H9 (cell line): ENCODE data around the gene FARS2. TPM values are rescaled to one million over a fixed set of nuclear protein-coding genes. Genes with fewer than 3 reads are reported as not detected.

Source experiments
- DNase-seq: peaks from one replicate; pipeline ENCODE4 v3.0.0-alpha.2; 2017
- H2AFZ ChIP-seq: one replicate; pipeline ENCODE4 v1.6.1; 2013; ENCODE audit warnings: mild to moderate bottlenecking, low read length, control low read depth, moderate library complexity
- H2AK5ac ChIP-seq: 2 replicates; pipeline ENCODE4 v1.6.1; 2013; ENCODE audit warnings: low read length, control low read depth, mixed read lengths; ENCODE audit not compliant: insufficient read length
- H2BK120ac ChIP-seq: one replicate; pipeline ENCODE4 v1.6.1; 2013; ENCODE audit warnings: low read depth, mild to moderate bottlenecking, low read length, control low read depth, inconsistent platforms; ENCODE audit not compliant: poor library complexity, severe bottlenecking
- H2BK12ac ChIP-seq: 2 replicates; pipeline ENCODE4 v1.6.1; 2013; ENCODE audit warnings: low read length, control low read depth, mixed read lengths, low read depth; ENCODE audit not compliant: insufficient read length
- H2BK15ac ChIP-seq: 2 replicates; pipeline ENCODE4 v1.6.1; 2013; ENCODE audit warnings: low read depth, low read length, control low read depth
- H2BK20ac ChIP-seq: one replicate; pipeline ENCODE4 v1.6.1; 2013; ENCODE audit warnings: low read depth, mild to moderate bottlenecking, low read length, control low read depth, inconsistent platforms; ENCODE audit not compliant: poor library complexity, severe bottlenecking
- H2BK5ac ChIP-seq: 2 replicates; pipeline ENCODE4 v1.6.1; 2013; ENCODE audit warnings: low read length, control low read depth, mixed read lengths; ENCODE audit not compliant: insufficient read length
- H3K14ac ChIP-seq: 2 replicates; pipeline ENCODE4 v1.6.1; 2013; ENCODE audit warnings: low read length, control low read depth; ENCODE audit not compliant: insufficient read depth
- H3K18ac ChIP-seq: 2 replicates; pipeline ENCODE4 v1.6.1; 2013; ENCODE audit warnings: low read depth, mild to moderate bottlenecking, mixed read lengths, low read length, control low read depth; ENCODE audit not compliant: insufficient read length
- H3K23ac ChIP-seq: 2 replicates; pipeline ENCODE4 v1.6.1; 2013; ENCODE audit warnings: low read length, control low read depth, mixed read lengths, low read depth; ENCODE audit not compliant: insufficient read length
- H3K23me2 ChIP-seq: 2 replicates; pipeline ENCODE4 v1.6.1; 2013; ENCODE audit warnings: low read depth, mild to moderate bottlenecking, mixed read lengths, low read length, control low read depth; ENCODE audit not compliant: insufficient read length, poor library complexity, severe bottlenecking
- H3K27ac ChIP-seq: 2 replicates; pipeline ENCODE4 v1.5.1; 2013; ENCODE audit warnings: low read length, control low read depth, mixed read lengths, low read depth; ENCODE audit not compliant: insufficient read length
- H3K27me3 ChIP-seq: 2 replicates; pipeline ENCODE4 v1.6.1; 2013; ENCODE audit warnings: low read length, control low read depth, inconsistent platforms; ENCODE audit not compliant: insufficient read depth
- H3K4ac ChIP-seq: 2 replicates; pipeline ENCODE4 v1.6.1; 2013; ENCODE audit warnings: low read depth, mild to moderate bottlenecking, control low read depth, inconsistent platforms, low read length, moderate library complexity
- H3K4me1 ChIP-seq: 2 replicates; pipeline ENCODE4 v1.6.1; 2013; ENCODE audit warnings: low read length, control low read depth, inconsistent platforms; ENCODE audit not compliant: insufficient read depth
- H3K4me2 ChIP-seq: 2 replicates; pipeline ENCODE4 v1.6.1; 2013; ENCODE audit warnings: low read length, control low read depth, mixed read lengths; ENCODE audit not compliant: insufficient read length, insufficient read depth
- H3K56ac ChIP-seq: 2 replicates; pipeline ENCODE4 v1.6.1; 2013; ENCODE audit warnings: low read depth, mild to moderate bottlenecking, mixed read lengths, low read length, control low read depth; ENCODE audit not compliant: insufficient read length
- H3K79me1 ChIP-seq: 2 replicates; pipeline ENCODE4 v1.6.1; 2013; ENCODE audit warnings: low read depth, mild to moderate bottlenecking, moderate library complexity, low read length, control low read depth, inconsistent platforms; ENCODE audit not compliant: insufficient read depth, poor library complexity, severe bottlenecking
- H3K79me2 ChIP-seq: 2 replicates; pipeline ENCODE4 v1.6.1; 2013; ENCODE audit warnings: low read length, control low read depth, inconsistent platforms; ENCODE audit not compliant: insufficient read depth
- H3K9ac ChIP-seq: 2 replicates; pipeline ENCODE4 v1.6.1; 2013; ENCODE audit warnings: low read length, control low read depth, mixed read lengths; ENCODE audit not compliant: insufficient read length; ENCODE audit errors: extremely low read depth
- H3K9me3 ChIP-seq: one replicate; pipeline ENCODE4 v1.6.1; 2013; ENCODE audit warnings: low read depth, low read length, inconsistent platforms; ENCODE audit not compliant: control insufficient read depth
- H3T11ph ChIP-seq: one replicate; pipeline ENCODE4 v1.6.1; 2013; ENCODE audit warnings: mild to moderate bottlenecking, low read length, control low read depth, inconsistent platforms
- H4K20me1 ChIP-seq: one replicate; pipeline ENCODE4 v1.6.1; 2013; ENCODE audit not compliant: control insufficient read depth, insufficient read length, insufficient read depth
- H4K5ac ChIP-seq: 2 replicates; pipeline ENCODE4 v1.6.1; 2013; ENCODE audit warnings: low read depth, mild to moderate bottlenecking, mixed read lengths, low read length, control low read depth; ENCODE audit not compliant: insufficient read length
- H4K8ac ChIP-seq: replicated peaks from 2 replicates; pipeline ENCODE4 v1.6.1; 2013; ENCODE audit warnings: low read length, control low read depth, mixed read lengths, low read depth; ENCODE audit not compliant: insufficient read length
- H4K91ac ChIP-seq: 2 replicates; pipeline ENCODE4 v1.6.1; 2013; ENCODE audit warnings: low read depth, mild to moderate bottlenecking, moderate library complexity, mixed read lengths, low read length, control low read depth; ENCODE audit not compliant: insufficient read length
- H3K27ac Mint-ChIP-seq, 3 experiments: 2 replicates in 2 of 3; 3 replicates in 1 of 3; pipeline ENCODE4 v1.8.0; 2020 to 2021; ENCODE audit warnings: mixed read lengths in 3 of 3, mild to moderate bottlenecking in 1 of 3, moderate library complexity in 1 of 3
- H3K27me3 Mint-ChIP-seq: 2 replicates; pipeline ENCODE4 v1.8.0; 2021; ENCODE audit warnings: low read depth, mild to moderate bottlenecking, moderate library complexity, mixed read lengths
- H3K36me3 Mint-ChIP-seq, 3 experiments: 2 replicates in 2 of 3; 3 replicates in 1 of 3; pipeline ENCODE4 v1.8.0; 2020 to 2021; ENCODE audit warnings: low read depth in 3 of 3, mixed read lengths in 3 of 3; ENCODE audit not compliant: insufficient read depth in 1 of 3
- H3K4me1 Mint-ChIP-seq, 2 experiments: 2 replicates each; pipeline ENCODE4 v1.8.0; 2020; ENCODE audit warnings: mixed read lengths in 2 of 2
- H3K4me3 Mint-ChIP-seq, 2 experiments: 2 replicates in 1 of 2; 3 replicates in 1 of 2; pipeline ENCODE4 v1.8.0; 2020 to 2021; ENCODE audit warnings: mild to moderate bottlenecking in 2 of 2, mixed read lengths in 2 of 2, moderate library complexity in 1 of 2
- H3K9me3 Mint-ChIP-seq, 2 experiments: 2 replicates in 1 of 2; 3 replicates in 1 of 2; pipeline ENCODE4 v1.8.0; 2020; ENCODE audit warnings: mild to moderate bottlenecking in 2 of 2, mixed read lengths in 2 of 2, moderate library complexity in 1 of 2
- CTCF ChIP-seq: fragments of 200-600 bp; sonication (generic); conservative IDR thresholded peaks from 3 replicates; pipeline ENCODE4 v1.8.0; 2021; ENCODE audit warnings: antibody characterized with exemption, mild to moderate bottlenecking
- WGBS: extraction: QIAGEN DNeasy Blood & Tissue Kit; methylation state at CpG from one replicate; pipeline ENCODE4 v1.1.7; 2013; ENCODE audit warnings: missing lambda C conversion rate, low lambda C conversion rate, mixed read lengths; ENCODE audit not compliant: insufficient read length; ENCODE audit errors: extremely low coverage; 5-methylcytosine and 5-hydroxymethylcytosine counted together
- total RNA-seq: library from RNA; stranded (reverse); gene quantifications from 2 replicates; pipeline ENCODE4 v1.2.1, GENCODE V29; 2021

The FARS2 gene
- total RNA-seq, 1 experiment from 2014 or later = 8.5 TPM

DNA sequence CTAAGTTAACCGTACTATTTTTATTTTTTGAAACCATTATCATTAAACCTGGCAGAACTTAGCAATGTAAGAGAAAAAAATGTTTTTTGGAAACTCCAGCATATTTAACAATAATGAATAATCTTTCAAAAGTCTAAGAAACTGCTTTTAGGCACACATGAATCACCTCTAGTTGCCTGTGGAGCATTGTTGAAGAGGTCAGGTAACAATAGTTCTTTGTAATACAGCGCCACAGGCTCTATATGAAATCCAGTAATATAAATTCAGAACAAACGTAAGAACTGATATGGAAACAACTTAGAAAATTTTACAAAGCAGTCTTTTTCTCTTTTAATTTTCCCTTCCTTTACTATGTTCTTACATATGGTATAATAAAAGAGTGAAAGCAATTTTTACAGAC, 10.9 kb upstream of the FARS2 start:
- H4K20me1 ChIP-seq = peaks cover 1% of the 10 kb centered on the region
- WGBS = 100% methylated on average over 1 of the region's 3 CpGs
- no peak overlapping the region for H3K27ac Mint-ChIP-seq
- no peak overlapping the region for H3K14ac ChIP-seq
- H3K23ac ChIP-seq = no peak overlapping the region
- H3K56ac ChIP-seq = no peak overlapping the region
- H3K4me1 ChIP-seq = no peaks in the 10 kb centered on the region
- no peak overlapping the region for H3K18ac ChIP-seq
- peaks cover 24 to 29% (median 25%) of the 10 kb centered on the region in 3 experiments for H3K36me3 Mint-ChIP-seq
- H3K79me2 ChIP-seq = no peaks in the 10 kb centered on the region; the same call in 1 of the 2 replicates
- no peak overlapping the region for H2BK15ac ChIP-seq
- no peak for DNase-seq
- H3K9me3 ChIP-seq = no peaks in the 10 kb centered on the region
- H2AFZ ChIP-seq = no peak overlapping the region
- no peak overlapping the region for H2BK120ac ChIP-seq
- H3T11ph ChIP-seq = no peak overlapping the region
- H3K9me3 Mint-ChIP-seq = peaks cover 0 to 4% of the 10 kb centered on the region in 2 experiments; a peak in 2 of 5 replicates
- H3K23me2 ChIP-seq = no peaks in the 10 kb centered on the region
- peaks cover 0 to 3% of the 10 kb centered on the region in 2 experiments; a peak in 1 of 4 replicates for H3K4me1 Mint-ChIP-seq
- H3K9ac ChIP-seq = no peak overlapping the region
- no peak overlapping the region for H2BK20ac ChIP-seq
- no peak overlapping the region for H4K5ac ChIP-seq
- no peak overlapping the region for H2BK12ac ChIP-seq
- no peak overlapping the region for H4K8ac ChIP-seq
- peaks cover 7% of the 10 kb centered on the region for H3K79me1 ChIP-seq
- H3K27me3 ChIP-seq = no peaks in the 10 kb centered on the region
- H3K4ac ChIP-seq = no peak overlapping the region
- no peak overlapping the region for H2BK5ac ChIP-seq
- no peak overlapping the region for H4K91ac ChIP-seq
- no peaks in the 10 kb centered on the region for H3K27me3 Mint-ChIP-seq
- H3K27ac ChIP-seq = no peak overlapping the region
- no peak overlapping the region for H3K4me2 ChIP-seq
- no peak overlapping the region for H2AK5ac ChIP-seq
- TF ChIP-seq CTCF = no peak
- H3K4me3 Mint-ChIP-seq = no peak overlapping the region
